HG02610 (cell line): ENCODE measurements around the gene CUX1.
A peak's percentile ranks its signal among the peaks of the same experiment; 100 is the strongest.
"Not testable (repeated sequence)": the region's sequence is repeated elsewhere in the genome, so short reads cannot be mapped to it uniquely, and the experiment has no call there.

Source experiments
- ATAC-seq: cut with Tn5 transposase; IDR thresholded peaks from one replicate; pipeline ENCODE4 v1.9.1; 2021; ENCODE audit warnings: mild to moderate bottlenecking, moderate library complexity; ENCODE audit not compliant: unreplicated experiment

CUX1 gene

DNA sequence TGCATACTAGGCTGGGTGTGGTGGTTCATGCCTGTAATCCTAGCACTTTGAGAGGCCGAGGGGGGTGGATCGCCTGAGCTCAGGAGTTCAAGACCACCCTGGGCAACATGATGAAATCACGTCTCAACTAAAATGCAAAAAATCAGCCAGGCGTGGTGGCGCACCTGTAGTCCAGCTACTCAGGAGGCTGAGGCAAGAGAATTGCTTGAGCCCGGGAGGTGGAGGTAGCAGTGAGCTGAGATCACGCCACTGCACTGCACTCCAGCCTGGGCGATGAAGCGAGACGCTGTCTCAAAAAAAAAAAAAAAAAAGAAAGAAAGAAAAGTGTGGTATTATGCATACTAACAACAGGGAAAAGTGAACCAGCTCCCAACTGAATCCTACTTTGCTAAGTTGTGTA is 19.3 kb upstream of the CUX1 start:
- ATAC-seq, result not testable (repeated sequence)

- no peak for ATAC-seq
Measured at GRCh38 chr7:101803203-101804087, 14.0 kb upstream of the CUX1 start.

DNA sequence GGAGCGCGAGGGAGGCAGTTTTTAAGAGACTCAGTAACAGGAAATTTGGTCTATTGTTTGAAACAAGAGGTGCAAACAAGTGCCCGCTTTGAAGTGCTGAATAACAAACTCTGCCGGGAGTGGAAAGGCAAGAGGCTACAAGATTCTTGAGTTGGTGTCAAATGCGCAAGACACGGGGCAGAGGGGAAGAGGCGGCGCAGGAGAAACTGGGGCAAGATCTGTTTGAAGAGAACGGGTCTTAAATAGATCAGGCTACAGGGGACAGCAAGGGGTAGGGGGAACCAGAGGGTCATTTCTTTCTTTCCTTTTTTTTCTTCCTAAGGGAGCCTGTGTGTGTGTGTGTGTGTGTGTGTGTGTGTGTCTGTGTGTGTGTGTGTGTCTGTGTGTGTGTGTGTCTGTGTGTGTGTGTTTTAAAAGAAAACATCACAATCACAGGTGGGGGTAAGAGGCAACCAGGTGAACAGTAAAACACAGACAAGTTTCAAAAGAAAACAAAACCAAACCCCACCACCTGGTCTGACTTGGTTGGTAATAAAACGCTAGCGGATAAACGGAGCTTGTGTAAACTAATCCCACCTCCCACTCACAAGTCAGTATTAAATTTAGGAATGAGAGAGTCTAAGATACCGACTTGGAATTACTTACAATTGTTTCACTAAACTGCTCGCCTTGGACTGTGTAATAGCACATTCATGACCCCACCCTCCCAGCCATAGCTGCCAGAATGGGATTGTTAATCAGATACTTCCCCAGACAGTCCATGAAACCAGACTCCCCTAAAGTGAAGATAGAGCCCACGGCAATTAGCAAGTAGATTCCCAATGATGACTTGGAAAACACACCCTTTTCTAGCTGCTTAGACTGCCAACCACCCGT is 13.1 kb upstream of the CUX1 start:
- ATAC-seq, result no peak

DNA sequence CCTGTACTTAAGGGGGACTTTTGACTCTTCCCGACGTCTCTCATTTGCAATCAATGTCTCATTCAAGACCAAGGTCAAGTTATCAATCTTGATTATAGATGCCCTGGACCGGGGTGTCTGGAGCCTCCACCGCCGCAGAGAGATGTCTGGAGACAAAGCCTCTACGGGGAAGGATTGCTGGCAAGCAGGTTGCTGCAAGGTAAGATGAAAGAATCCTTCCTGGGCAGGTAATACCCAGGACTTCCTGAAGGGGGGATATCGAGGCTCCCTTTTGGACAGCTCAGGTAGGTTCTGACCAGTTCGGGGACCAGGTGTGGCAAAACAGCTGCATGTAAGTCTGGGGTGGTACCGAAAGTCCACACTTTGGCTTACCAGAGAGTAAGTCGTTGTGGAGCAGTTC is 12.5 kb upstream of the CUX1 start:
- ATAC-seq, result no peak

- ATAC-seq, result no peak
Measured at GRCh38 chr7:101812595-101812994, 4.8 kb upstream of the CUX1 start.

- ATAC-seq, result no peak
Measured at GRCh38 chr7:101813402-101814019, 3.9 kb upstream of the CUX1 start.

DNA sequence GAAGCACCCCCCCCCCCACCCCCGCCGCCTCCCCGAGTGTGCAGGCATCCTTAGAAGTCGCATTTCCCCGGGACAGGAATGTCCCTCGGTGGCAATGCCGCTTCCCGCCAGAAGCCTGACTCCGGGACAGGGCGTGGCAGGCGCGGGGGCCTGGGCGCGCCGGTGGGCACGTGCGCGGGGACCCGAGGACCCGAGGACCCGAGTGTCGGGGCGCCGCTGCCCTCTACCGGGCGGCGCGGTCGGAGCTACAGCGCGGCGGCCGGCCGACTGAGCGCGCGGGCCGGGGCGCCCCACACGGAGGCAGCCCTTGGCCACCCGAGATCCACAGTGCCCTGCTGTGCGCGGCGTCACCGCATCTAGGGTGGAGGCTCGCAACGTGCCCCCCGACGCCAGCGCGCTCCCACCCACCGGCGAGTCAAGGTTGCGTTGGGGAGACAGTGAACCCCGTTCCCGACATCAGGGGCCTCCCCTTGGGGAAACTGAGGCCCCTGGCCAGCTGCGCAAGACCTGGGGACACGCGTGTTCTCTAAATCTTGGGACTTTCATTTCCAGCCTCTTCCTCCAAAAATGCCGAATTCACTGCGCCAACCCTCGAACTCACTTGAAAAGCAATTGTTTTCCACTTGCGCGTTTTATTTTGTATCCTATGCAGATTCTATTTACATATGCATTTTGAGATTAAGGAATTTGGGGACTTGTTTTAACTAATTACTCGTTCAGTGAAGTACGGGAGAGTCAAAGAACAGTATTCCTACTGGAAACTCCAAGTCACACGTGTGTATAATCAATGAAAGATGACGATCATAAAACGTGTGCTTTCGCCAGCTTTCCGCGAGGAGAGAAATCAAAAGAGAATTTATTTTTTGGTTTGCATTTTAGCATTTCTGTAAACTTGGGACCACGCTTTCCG is 3.1 kb upstream of the CUX1 start:
- ATAC-seq, result no peak

DNA sequence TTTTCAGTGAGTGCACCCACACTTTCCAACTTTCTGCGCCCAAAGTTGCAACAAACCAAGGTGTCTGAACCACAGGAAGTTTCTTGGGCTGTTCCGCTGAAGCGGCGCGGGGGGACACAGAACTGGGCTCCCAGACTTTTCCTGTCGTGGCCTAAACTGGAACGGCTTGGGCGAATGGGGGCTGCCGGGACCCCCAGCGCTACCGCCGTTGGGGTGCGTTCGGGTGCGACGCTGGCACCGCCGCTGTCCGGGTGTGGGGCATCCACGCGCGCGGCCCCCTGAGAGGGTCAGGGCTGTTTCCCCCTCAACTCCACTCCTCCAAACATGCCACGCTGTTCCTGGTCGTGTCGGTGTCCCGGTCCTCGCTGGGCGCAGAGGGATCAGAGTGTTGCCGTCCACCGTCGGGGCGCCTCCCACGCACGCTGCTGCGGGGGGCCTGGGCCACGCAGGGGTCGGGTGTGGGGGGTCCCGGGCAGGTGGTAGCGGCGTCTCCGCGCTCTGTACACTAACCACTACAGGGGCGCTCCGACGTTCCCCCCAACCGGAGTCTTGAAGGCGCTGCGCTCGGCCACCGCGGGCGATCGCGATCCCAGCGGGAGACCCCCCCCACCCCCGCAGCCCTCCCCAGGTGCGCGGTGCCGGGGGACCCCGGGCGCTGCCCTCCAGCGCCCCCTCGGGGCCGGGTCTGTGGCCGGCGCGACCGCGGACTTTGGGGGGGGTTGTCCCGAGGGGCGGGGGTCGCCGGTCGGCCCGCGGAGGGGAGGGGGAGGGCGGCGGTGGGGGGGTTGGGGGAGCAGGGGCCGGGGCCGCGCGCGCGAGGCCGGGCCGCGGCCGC is 2.2 kb upstream of the CUX1 start:
- peak; percentile 29 for ATAC-seq

GRCh38 chr7:101815826-101816594 is 1.4 kb upstream of the CUX1 start:
- peak; percentile 65 for ATAC-seq

GRCh38 chr7:101816595-101817470 is 593 bp upstream of the CUX1 start:
- no peak for ATAC-seq

GRCh38 chr7:101818287-101819071 is 1.1 kb downstream of the CUX1 start:
- ATAC-seq, result no peak

- no peak for ATAC-seq
Measured at GRCh38 chr7:101819183-101819582, 1.8 kb downstream of the CUX1 start.

DNA sequence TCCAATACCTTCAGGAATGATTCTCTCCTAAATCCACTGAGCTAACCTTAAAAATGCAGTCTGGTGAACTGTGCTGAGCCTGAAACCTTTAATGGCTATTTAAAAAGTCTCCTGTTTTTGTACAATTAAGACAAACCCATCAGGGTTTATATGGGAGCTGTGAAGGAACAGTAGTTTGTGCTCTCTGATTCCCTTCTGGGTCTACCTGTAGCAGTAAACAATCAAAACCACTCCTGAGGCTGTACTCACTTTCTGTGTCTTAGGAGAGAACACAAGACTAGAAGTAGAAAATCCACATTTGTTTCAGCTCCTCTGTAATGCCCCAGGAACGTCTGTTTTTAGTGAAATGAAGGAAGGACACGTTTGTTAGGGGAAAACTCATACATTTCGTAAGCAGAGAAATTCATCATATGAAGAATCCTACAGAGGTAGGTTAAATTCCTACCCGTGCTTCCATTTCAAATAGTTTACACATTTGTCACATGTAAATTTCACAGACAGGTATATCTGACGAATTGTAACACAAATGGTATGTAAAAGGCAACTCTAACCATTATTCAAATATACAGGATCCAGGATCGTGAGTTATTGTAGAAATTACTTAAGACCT is 2.6 kb downstream of the CUX1 start:
- no peak for ATAC-seq

DNA sequence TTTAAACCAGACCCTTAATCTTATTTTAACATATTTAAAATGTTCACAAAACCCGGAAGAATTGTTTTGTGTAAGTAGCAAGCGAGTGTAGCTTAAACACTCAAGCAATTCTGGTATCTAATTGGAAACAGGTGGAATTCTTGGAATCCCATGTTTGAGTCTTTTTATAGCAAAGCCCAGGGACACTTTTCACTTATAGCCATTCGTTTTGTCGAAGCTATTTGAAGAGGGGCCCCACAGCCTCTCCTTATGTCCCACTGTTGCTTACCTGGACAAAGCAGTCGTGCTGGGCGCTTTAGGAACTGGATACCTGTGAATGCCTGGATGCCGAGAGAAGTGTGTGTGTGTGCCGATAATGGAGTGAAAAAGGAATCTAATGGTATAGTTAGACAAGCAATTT is 3.3 kb downstream of the CUX1 start:
- ATAC-seq, result no peak

DNA sequence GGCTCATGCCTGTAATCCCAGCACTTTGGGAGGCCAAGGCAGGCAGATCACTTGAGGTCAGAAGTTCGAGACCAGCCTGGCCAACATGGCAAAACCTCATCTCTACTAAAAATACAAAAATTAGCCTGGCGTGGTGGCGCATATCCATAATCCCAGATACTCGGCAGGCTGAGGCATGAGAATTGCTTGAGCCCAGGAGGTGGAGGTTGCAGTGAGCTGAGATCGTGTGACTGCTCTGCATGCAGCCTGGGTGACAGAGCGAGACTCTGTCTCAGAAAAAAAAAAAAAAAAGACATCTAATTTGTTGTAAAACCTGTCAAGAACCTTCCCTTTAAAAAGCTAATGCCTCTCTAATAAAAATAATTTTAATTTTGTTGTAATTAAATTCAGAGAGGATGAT is 5.2 kb downstream of the CUX1 start:
- not testable (repeated sequence) for ATAC-seq

DNA sequence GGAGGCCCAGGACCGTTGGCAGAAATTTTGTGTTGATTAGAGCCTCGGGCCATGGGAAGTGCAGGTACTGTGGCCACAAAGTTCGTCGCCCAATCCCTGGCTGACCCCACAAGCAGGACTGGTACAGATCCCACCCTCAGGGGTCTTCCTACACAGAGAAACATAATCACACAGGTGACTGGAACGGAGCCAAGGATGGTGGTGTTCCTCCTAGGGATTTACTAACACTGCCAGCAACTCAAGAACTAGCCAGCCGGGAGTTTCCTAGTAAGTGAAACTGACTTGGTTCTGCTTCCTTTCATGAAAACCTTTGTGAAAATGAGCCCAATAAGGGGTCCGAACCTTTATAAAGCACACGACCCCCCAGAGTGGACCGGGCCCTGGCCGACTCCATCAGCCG is 5.7 kb downstream of the CUX1 start:
- ATAC-seq, result no peak

DNA sequence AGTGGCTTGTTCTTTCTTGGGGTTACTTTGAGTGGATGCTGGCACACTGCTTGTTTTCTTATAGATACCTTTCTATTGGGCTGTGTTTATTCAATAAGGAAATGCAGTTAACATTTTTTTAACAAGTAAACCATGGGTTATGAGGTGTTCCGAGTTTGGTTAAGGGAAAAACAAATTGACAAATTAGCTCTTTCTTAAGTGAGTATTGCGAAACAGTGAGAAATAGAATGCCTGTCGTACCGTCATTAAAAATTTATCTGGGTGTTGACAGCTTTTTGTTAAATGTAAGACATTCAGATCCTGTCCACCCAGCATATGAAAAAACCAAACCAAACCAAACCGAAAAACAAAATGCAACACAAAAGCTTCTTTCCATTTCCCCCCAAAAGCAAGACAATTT is 6.2 kb downstream of the CUX1 start:
- no peak for ATAC-seq
